ENCODE measurements around the gene UGT1A3.

The UGT1A3 gene

GRCh38 chr2:233810385-233810784, 81.5 kb downstream of the UGT1A3 start:
- peak; percentile 2 for DNase-seq
- Histone ChIP-seq H3K36me3 (no peaks in the 10 kb centered on the region), H3K27me3 (ENCODE audit: insufficient read depth, low read depth, severe bottlenecking) (no peaks in the 10 kb centered on the region), H3K27ac (no peak overlapping the region), H3K9me3 (ENCODE audit: severe bottlenecking) (no peaks in the 10 kb centered on the region), H3K4me3 (ENCODE audit: low read depth, low read length) (no peak overlapping the region)
- TF ChIP-seq, protein P1, sequence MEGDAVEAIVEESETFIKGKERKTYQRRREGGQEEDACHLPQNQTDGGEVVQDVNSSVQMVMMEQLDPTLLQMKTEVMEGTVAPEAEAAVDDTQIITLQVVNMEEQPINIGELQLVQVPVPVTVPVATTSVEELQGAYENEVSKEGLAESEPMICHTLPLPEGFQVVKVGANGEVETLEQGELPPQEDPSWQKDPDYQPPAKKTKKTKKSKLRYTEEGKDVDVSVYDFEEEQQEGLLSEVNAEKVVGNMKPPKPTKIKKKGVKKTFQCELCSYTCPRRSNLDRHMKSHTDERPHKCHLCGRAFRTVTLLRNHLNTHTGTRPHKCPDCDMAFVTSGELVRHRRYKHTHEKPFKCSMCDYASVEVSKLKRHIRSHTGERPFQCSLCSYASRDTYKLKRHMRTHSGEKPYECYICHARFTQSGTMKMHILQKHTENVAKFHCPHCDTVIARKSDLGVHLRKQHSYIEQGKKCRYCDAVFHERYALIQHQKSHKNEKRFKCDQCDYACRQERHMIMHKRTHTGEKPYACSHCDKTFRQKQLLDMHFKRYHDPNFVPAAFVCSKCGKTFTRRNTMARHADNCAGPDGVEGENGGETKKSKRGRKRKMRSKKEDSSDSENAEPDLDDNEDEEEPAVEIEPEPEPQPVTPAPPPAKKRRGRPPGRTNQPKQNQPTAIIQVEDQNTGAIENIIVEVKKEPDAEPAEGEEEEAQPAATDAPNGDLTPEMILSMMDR (IDR thresholded peaks at IDR 0.05; ENCODE audit: low read depth, low read length) = no peak

- Histone ChIP-seq H3K36me3 (no peaks in the 10 kb centered on the region), H3K27ac (no peak overlapping the region), H3K9me3 (ENCODE audit: severe bottlenecking) (no peaks in the 10 kb centered on the region), H3K27me3 (ENCODE audit: insufficient read depth, low read depth, severe bottlenecking) (no peaks in the 10 kb centered on the region), H3K4me3 (ENCODE audit: low read depth, low read length) (no peak overlapping the region)
- DNase-seq = peak; percentile 5
- TF ChIP-seq, protein P1 (IDR thresholded peaks at IDR 0.05; ENCODE audit: low read depth, low read length) = no peak
Observed at GRCh38 chr2:233811087-233811486, 82.2 kb downstream of the UGT1A3 start.

- TF ChIP-seq, protein P1 (IDR thresholded peaks at IDR 0.05; ENCODE audit: low read depth, low read length) = no peak
- no peaks in the 10 kb centered on the region for H3K27me3 ChIP-seq (ENCODE audit: insufficient read depth, low read depth, severe bottlenecking)
- H3K36me3 ChIP-seq = no peaks in the 10 kb centered on the region
- peak; percentile 2 for DNase-seq
- no peaks in the 10 kb centered on the region for H3K9me3 ChIP-seq (ENCODE audit: severe bottlenecking)
- no peak overlapping the region for H3K4me3 ChIP-seq (ENCODE audit: low read depth, low read length)
- no peak overlapping the region for H3K27ac ChIP-seq
Observed at GRCh38 chr2:233811732-233812131, 82.9 kb downstream of the UGT1A3 start.

DNA sequence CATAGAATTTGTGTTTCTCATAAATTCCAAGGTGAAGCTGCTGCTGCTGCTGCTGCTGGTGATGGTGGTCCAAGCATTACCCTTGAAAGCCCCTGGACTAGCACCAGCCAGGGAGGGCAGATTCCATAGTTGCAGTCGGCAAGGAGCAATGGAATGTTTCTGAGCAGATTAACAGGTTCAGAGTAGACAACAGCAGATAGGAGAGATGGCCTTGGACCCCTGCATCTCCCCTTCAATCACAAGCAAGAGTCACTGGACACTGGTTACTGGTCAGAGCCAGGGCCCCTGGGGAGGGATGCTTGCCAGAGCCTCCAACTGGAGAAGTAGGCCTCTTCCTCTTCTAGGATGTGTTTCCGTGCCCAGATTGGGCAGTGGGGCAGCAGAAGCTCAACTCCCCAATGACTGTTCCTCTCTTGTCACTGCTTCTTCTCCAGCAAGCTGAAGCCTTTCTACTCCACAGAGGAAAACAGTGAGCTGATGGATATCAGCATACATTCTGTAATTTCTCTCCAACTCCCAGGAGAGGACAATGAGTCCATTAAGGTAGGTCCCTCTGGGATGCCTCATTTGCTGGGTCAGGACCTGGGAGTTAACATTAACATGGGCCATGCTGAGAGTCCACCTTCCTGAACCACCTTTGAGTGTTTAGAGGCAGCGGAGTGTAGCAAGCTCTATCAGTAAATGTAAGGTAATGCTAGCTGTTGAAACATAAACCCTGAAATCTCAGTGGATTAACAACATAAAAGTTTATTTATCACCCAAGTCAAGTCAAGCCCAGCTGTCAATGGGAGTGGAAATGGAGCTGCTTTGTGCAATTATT, 84.6 kb downstream of the UGT1A3 start:
- peak; percentile 2 for DNase-seq
- Histone ChIP-seq H3K36me3 (no peaks in the 10 kb centered on the region), H3K27me3 (ENCODE audit: insufficient read depth, low read depth, severe bottlenecking) (no peaks in the 10 kb centered on the region), H3K4me3 (ENCODE audit: low read depth, low read length) (no peak overlapping the region), H3K9me3 (ENCODE audit: severe bottlenecking) (no peaks in the 10 kb centered on the region), H3K27ac (no peak overlapping the region)
- TF ChIP-seq, protein P1 (IDR thresholded peaks at IDR 0.05; ENCODE audit: low read depth, low read length) = no peak

DNA sequence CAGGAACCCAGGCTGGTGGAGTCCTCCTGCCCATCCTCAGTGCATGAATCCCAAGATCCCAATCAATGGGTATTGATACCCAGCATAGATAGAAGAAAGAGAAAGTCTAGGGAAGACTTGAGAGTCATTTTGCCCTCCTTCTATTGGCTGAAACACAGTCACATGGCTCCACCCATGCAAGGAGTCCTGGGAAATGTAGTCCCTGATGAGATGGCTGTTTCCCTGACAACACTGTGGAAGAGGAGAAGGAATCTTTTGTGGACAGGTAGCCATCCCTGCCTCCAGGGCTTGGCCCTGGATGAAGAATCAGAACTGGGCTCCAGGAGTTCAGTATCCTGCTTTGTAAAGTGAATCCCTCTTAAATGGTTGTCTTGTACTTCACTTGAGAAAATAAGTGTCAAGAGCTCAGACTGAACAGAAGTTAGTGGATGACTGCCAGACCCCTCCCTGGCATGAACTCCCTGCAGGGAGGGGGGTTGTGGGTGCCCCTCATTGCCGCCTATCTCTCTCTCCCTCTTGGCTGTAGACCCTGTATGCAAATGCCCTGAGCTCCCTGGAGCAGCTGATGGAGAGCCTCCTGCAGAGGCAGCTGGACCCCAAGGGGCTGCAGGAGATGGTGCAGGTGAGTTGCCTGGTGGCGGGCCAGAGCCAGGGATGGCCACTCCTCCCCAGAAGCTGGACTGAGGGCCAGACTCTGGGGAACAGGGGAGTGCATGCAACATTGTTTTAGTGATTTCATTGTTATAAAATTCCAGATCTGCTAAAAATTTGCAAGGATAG, 85.4 kb downstream of the UGT1A3 start:
- H3K27ac ChIP-seq = no peak overlapping the region
- no peaks in the 10 kb centered on the region for H3K9me3 ChIP-seq (ENCODE audit: severe bottlenecking)
- H3K36me3 ChIP-seq = no peaks in the 10 kb centered on the region
- TF ChIP-seq, protein P1 (IDR thresholded peaks at IDR 0.05; ENCODE audit: low read depth, low read length) = no peak
- DNase-seq = peak; percentile 6
- H3K27me3 ChIP-seq (ENCODE audit: insufficient read depth, low read depth, severe bottlenecking) = no peaks in the 10 kb centered on the region
- H3K4me3 ChIP-seq (ENCODE audit: low read depth, low read length) = no peak overlapping the region
